ENCODE measurements around the gene SP5.

The SP5 gene

GRCh38 chr2:170695521-170696410 lies 19.4 kb upstream of the SP5 start:
- no peaks in the 10 kb centered on the region for H3K9me3 ChIP-seq (ENCODE audit: control extremely low read depth in 1 of 5, control insufficient read depth in 4 of 5, insufficient read depth in 2 of 5, low read depth in 1 of 5, low read length in 4 of 5)
- ChIA-PET POLR2A (no interaction called here), CTCF (no interaction called here)
- peaks cover 0 to 5% (median 0%) of the 10 kb centered on the region in 5 experiments for H3K27me3 ChIP-seq (replicated peaks in 2 of 5; ENCODE audit: control insufficient read depth in 4 of 5, insufficient read depth in 5 of 5, low read length in 4 of 5)
- H3K36me3 ChIP-seq (ENCODE audit: control insufficient read depth in 4 of 4, insufficient read depth in 4 of 4, low read length in 3 of 4), result no peaks in the 10 kb centered on the region
- H3K4me3 ChIP-seq (ENCODE audit: control insufficient read depth in 1 of 7, extremely low read depth in 1 of 7, insufficient read depth in 4 of 7, low read depth in 2 of 7, low read length in 6 of 7), result no peak overlapping the region
- 100% methylated on average over 1 of the region's 6 CpGs for WGBS (ENCODE audit: insufficient coverage)
- no peak overlapping the region for H3K27ac ChIP-seq (ENCODE audit: insufficient read depth in 1 of 2, low read depth in 1 of 2, low read length in 2 of 2, poor library complexity in 1 of 2, severe bottlenecking in 2 of 2)
- H3K4me1 ChIP-seq (ENCODE audit: control extremely low read depth in 1 of 4, control insufficient read depth in 4 of 4, insufficient read depth in 4 of 4, low read length in 3 of 4), result no peaks in the 10 kb centered on the region
- DNase-seq, result no peak

GRCh38 chr2:170696948-170697347 lies 18.2 kb upstream of the SP5 start:
- peaks cover 0 to 8% (median 0%) of the 10 kb centered on the region in 5 experiments for H3K27me3 ChIP-seq (replicated peaks in 2 of 5; ENCODE audit: control insufficient read depth in 4 of 5, insufficient read depth in 5 of 5, low read length in 4 of 5)
- H3K4me3 ChIP-seq (ENCODE audit: control insufficient read depth in 1 of 7, extremely low read depth in 1 of 7, insufficient read depth in 4 of 7, low read depth in 2 of 7, low read length in 6 of 7), result no peak overlapping the region
- 93% methylated on average over 3 of the region's 3 CpGs for WGBS (ENCODE audit: insufficient coverage)
- H3K27ac ChIP-seq (ENCODE audit: insufficient read depth in 1 of 2, low read depth in 1 of 2, low read length in 2 of 2, poor library complexity in 1 of 2, severe bottlenecking in 2 of 2), result no peak overlapping the region
- no peaks in the 10 kb centered on the region for H3K9me3 ChIP-seq (ENCODE audit: control extremely low read depth in 1 of 5, control insufficient read depth in 4 of 5, insufficient read depth in 2 of 5, low read depth in 1 of 5, low read length in 4 of 5)
- H3K4me1 ChIP-seq (ENCODE audit: control extremely low read depth in 1 of 4, control insufficient read depth in 4 of 4, insufficient read depth in 4 of 4, low read length in 3 of 4), result no peaks in the 10 kb centered on the region
- ChIA-PET POLR2A (no interaction called here), CTCF (no interaction called here)
- H3K36me3 ChIP-seq (ENCODE audit: control insufficient read depth in 4 of 4, insufficient read depth in 4 of 4, low read length in 3 of 4), result no peaks in the 10 kb centered on the region
- DNase-seq, result no peak

- WGBS (ENCODE audit: insufficient coverage), result 89% methylated on average over 4 of the region's 4 CpGs
- CTCF ChIA-PET, result no interaction called here
These were observed 14.1 kb upstream of the SP5 start for GRCh38 chr2:170701011-170701410.

DNA sequence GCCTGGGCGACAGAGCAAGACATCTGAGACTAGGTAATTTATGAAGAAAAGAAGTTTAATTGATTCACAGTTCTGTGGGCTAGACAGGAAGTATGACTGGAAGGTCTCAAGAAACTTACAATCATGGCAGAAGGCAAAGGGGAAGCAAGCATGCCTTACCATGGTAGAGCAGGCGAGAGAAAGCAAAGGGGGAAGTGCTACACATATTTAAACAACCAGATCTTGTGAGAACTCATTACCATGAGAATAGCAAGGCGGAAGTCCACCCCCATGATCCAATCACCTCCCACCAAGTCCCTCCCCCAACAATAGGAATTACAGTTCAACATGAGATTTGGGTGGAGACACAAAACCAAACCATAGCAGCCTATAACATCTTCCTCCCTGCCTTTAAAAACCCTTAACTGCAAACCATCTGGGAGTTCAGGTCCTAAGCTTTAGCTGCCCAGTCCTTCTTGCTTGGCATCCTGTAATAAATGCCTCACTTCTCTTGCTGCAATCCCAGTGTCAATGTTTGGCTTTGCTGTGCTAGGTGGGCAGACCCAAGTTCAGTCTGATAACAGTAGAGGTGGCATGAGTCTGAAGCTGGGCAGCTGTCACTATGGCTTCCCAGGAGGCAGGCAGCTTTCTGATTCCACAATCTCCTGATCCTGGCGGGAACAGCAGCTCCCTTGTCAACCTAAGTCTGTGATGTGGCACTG lies 11.2 kb upstream of the SP5 start:
- CTCF ChIA-PET, result no interaction called here

More at GRCh38 chr2:170701011-170701410, 14.1 kb upstream of the SP5 start:
- Histone ChIP-seq H3K36me3 (ENCODE audit: control insufficient read depth in 4 of 4, insufficient read depth in 4 of 4, low read length in 3 of 4) (no peaks in the 10 kb centered on the region), H3K27ac (ENCODE audit: insufficient read depth in 1 of 2, low read depth in 1 of 2, low read length in 2 of 2, poor library complexity in 1 of 2, severe bottlenecking in 2 of 2) (no peak overlapping the region), H3K4me3 (ENCODE audit: control insufficient read depth in 1 of 7, extremely low read depth in 1 of 7, insufficient read depth in 4 of 7, low read depth in 2 of 7, low read length in 6 of 7) (no peak overlapping the region), H3K4me1 (ENCODE audit: control extremely low read depth in 1 of 4, control insufficient read depth in 4 of 4, insufficient read depth in 4 of 4, low read length in 3 of 4) (no peaks in the 10 kb centered on the region), H3K9me3 (ENCODE audit: control extremely low read depth in 1 of 5, control insufficient read depth in 4 of 5, insufficient read depth in 2 of 5, low read depth in 1 of 5, low read length in 4 of 5) (peaks cover 0 to 6% (median 6%) of the 10 kb centered on the region in 5 experiments), H3K27me3 (replicated peaks in 2 of 5; ENCODE audit: control insufficient read depth in 4 of 5, insufficient read depth in 5 of 5, low read length in 4 of 5) (peaks cover 0 to 21% (median 2%) of the 10 kb centered on the region in 5 experiments)
- POLR2A ChIA-PET, result no interaction called here
- no peak for DNase-seq

GRCh38 chr2:170707821-170708795 lies 7.0 kb upstream of the SP5 start:
- CTCF ChIA-PET, result interaction anchor here (0.5 kb wide), 1 partner anchor 423 kb away, joined by 4 read pairs; no protein-coding TSS in a partner anchor
- H3K4me1 ChIP-seq (ENCODE audit: control extremely low read depth in 1 of 4, control insufficient read depth in 4 of 4, insufficient read depth in 4 of 4, low read length in 3 of 4), result peaks cover 0 to 17% (median 11%) of the 10 kb centered on the region in 4 experiments
- peak in 2 of 3 donors; percentile 45 to 54 for DNase-seq
- 25% methylated on average over 15 of the region's 16 CpGs for WGBS (ENCODE audit: insufficient coverage)
- H3K9me3 ChIP-seq (ENCODE audit: control extremely low read depth in 1 of 5, control insufficient read depth in 4 of 5, insufficient read depth in 2 of 5, low read depth in 1 of 5, low read length in 4 of 5), result peaks cover 0 to 1% (median 0%) of the 10 kb centered on the region in 5 experiments
- H3K27me3 ChIP-seq (replicated peaks in 2 of 5; ENCODE audit: control insufficient read depth in 4 of 5, insufficient read depth in 5 of 5, low read length in 4 of 5), result peaks cover 21 to 76% (median 30%) of the 10 kb centered on the region in 5 experiments
- POLR2A ChIA-PET, result no interaction called here
- H3K27ac ChIP-seq (ENCODE audit: insufficient read depth in 1 of 2, low read depth in 1 of 2, low read length in 2 of 2, poor library complexity in 1 of 2, severe bottlenecking in 2 of 2), result no peak overlapping the region
- peak overlapping the region in 1 of 7 experiments; percentile 1 for H3K4me3 ChIP-seq (ENCODE audit: control insufficient read depth in 1 of 7, extremely low read depth in 1 of 7, insufficient read depth in 4 of 7, low read depth in 2 of 7, low read length in 6 of 7)
- H3K36me3 ChIP-seq (ENCODE audit: control insufficient read depth in 4 of 4, insufficient read depth in 4 of 4, low read length in 3 of 4), result no peaks in the 10 kb centered on the region

More for the DNA sequence above, 11.2 kb upstream of the SP5 start:
- Histone ChIP-seq H3K9me3 (ENCODE audit: control extremely low read depth in 1 of 5, control insufficient read depth in 4 of 5, insufficient read depth in 2 of 5, low read depth in 1 of 5, low read length in 4 of 5) (peaks cover 0 to 6% (median 6%) of the 10 kb centered on the region in 5 experiments), H3K4me3 (ENCODE audit: control insufficient read depth in 1 of 7, extremely low read depth in 1 of 7, insufficient read depth in 4 of 7, low read depth in 2 of 7, low read length in 6 of 7) (no peak overlapping the region), H3K27me3 (replicated peaks in 2 of 5; ENCODE audit: control insufficient read depth in 4 of 5, insufficient read depth in 5 of 5, low read length in 4 of 5) (peaks cover 2 to 44% (median 2%) of the 10 kb centered on the region in 5 experiments), H3K4me1 (ENCODE audit: control extremely low read depth in 1 of 4, control insufficient read depth in 4 of 4, insufficient read depth in 4 of 4, low read length in 3 of 4) (peaks cover 0 to 9% (median 7%) of the 10 kb centered on the region in 4 experiments), H3K27ac (ENCODE audit: insufficient read depth in 1 of 2, low read depth in 1 of 2, low read length in 2 of 2, poor library complexity in 1 of 2, severe bottlenecking in 2 of 2) (no peak overlapping the region), H3K36me3 (ENCODE audit: control insufficient read depth in 4 of 4, insufficient read depth in 4 of 4, low read length in 3 of 4) (no peaks in the 10 kb centered on the region)
- no peak for DNase-seq
- POLR2A ChIA-PET, result no interaction called here
- WGBS (ENCODE audit: insufficient coverage), result 77% methylated on average over 2 of the region's 4 CpGs

DNA sequence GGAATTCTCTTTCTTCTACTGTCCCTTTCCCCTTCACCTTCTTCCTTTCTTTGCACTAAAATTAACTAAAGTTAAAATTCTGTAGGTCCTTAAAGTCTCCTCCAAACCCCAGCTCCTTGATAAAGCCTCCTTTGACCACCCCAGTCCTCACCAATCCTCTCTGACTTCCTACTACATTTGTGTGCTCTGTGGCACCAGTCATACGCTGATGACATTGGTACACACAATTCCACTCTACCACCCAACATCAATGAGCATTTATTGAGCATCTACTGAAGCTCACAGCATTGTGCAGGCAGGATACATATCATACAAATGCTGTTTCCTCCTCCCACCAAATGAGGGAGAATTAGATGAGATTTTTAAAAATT lies 4.5 kb upstream of the SP5 start:
- H3K27ac ChIP-seq (ENCODE audit: insufficient read depth in 1 of 2, low read depth in 1 of 2, low read length in 2 of 2, poor library complexity in 1 of 2, severe bottlenecking in 2 of 2), result no peak overlapping the region
- H3K27me3 ChIP-seq (replicated peaks in 2 of 5; ENCODE audit: control insufficient read depth in 4 of 5, insufficient read depth in 5 of 5, low read length in 4 of 5), result peaks cover 35 to 91% (median 44%) of the 10 kb centered on the region in 5 experiments
- no peaks in the 10 kb centered on the region for H3K9me3 ChIP-seq (ENCODE audit: control extremely low read depth in 1 of 5, control insufficient read depth in 4 of 5, insufficient read depth in 2 of 5, low read depth in 1 of 5, low read length in 4 of 5)
- 86% methylated on average over 1 of the region's 1 CpG for WGBS (ENCODE audit: insufficient coverage)
- H3K4me3 ChIP-seq (ENCODE audit: control insufficient read depth in 1 of 7, extremely low read depth in 1 of 7, insufficient read depth in 4 of 7, low read depth in 2 of 7, low read length in 6 of 7), result no peak overlapping the region
- ChIA-PET CTCF (interaction anchor here (1.4 kb wide), 1 partner anchor 100 kb away, joined by 3 read pairs; no protein-coding TSS in a partner anchor), POLR2A (no interaction called here)
- no peaks in the 10 kb centered on the region for H3K36me3 ChIP-seq (ENCODE audit: control insufficient read depth in 4 of 4, insufficient read depth in 4 of 4, low read length in 3 of 4)
- peaks cover 5 to 42% (median 33%) of the 10 kb centered on the region in 4 experiments for H3K4me1 ChIP-seq (ENCODE audit: control extremely low read depth in 1 of 4, control insufficient read depth in 4 of 4, insufficient read depth in 4 of 4, low read length in 3 of 4)
- no peak for DNase-seq

Measured in common myeloid progenitor, CD34-positive (primary cell).